Lower leg skin (tissue), 4 donors: Measurements from ENCODE around the gene LYPLA2. TPM values are rescaled to one million over a fixed set of nuclear protein-coding genes. Genes with fewer than 3 reads are reported as not detected.

Experiments
- DNase-seq, 2 donors: peaks; one replicate each; pipeline ENCODE4 v3.0.0-alpha.2; 2019; ENCODE audit warnings: low spot score in 2 of 2
- H3K4me3 ChIP-seq: fragments of 200-600 bp; sonication (generic); 2 replicates; pipeline ENCODE4 v1.5.1; 2017; ENCODE audit warnings: mild to moderate bottlenecking, low read depth; ENCODE audit not compliant: poor library complexity, severe bottlenecking
- CTCF ChIP-seq, 3 donors: fragments of 450-650 bp; IDR thresholded peaks; one replicate each; pipeline ENCODE4 v1.5.1; 2016; ENCODE audit warnings: antibody characterized with exemption in 3 of 3, mild to moderate bottlenecking in 3 of 3, moderate library complexity in 2 of 3
- POLR2A ChIP-seq, 2 donors: fragments of 450-650 bp; IDR thresholded peaks; one replicate each; pipeline ENCODE4 v1.6.1; 2016 to 2017; ENCODE audit warnings: antibody characterized with exemption in 2 of 2, mild to moderate bottlenecking in 1 of 2, moderate library complexity in 1 of 2
- WGBS, 2 donors: methylation state at CpG; one replicate each; pipeline ENCODE4 v1.1.5; 2018; 5-methylcytosine and 5-hydroxymethylcytosine counted together
- intact Hi-C: fragments of 100-400 bp; cut with DNase I; formaldehyde crosslinking; loops from one replicate; pipeline ENCODE4 v1.15.0; 2023; ENCODE audit warnings: low total_unique reads
- total RNA-seq, 4 donors: library from RNA; depleted of rRNA; stranded (reverse); fragments of >200 nt; gene quantifications; one replicate each; pipeline ENCODE4 v1.1.0, GENCODE V29; 2016

LYPLA2 gene
- total RNA-seq, 4 donors from 2014 or later: 57.6 to 76.0 (median 66.7) TPM

GRCh38 chr1:23798662-23799142 is 7.8 kb downstream of the LYPLA2 start:
- no peak for TF ChIP-seq POLR2A (IDR thresholded peaks at IDR 0.05)
- no peak for TF ChIP-seq CTCF (IDR thresholded peaks at IDR 0.05)
- DNase-seq: no peak
- no peak overlapping the region for H3K4me3 ChIP-seq
- WGBS, 2 donors: 80 to 83% methylated on average over 12 of the region's 12 CpGs
- intact Hi-C loops: no loop called here

DNA sequence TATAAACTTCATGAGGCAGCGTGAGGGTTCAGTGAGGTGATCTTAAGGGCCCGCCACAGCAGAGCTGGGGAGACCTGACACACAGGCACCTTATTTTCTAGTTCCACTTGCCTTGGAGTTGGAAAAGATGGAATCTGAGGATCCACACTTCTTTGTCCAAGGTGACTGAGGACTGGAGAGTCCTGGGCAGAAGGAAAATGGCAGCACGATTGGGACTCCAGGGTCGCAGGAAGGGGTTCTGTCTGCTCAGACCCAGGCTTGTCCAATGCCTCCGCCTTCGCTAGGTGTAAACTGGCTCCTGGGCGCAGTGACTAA is 8.3 kb downstream of the LYPLA2 start:
- H3K4me3 ChIP-seq: no peak overlapping the region
- DNase-seq: no peak
- intact Hi-C loops: no loop called here
- 57 to 58% methylated on average over 7 of the region's 7 CpGs for WGBS, 2 donors
- TF ChIP-seq POLR2A (IDR thresholded peaks at IDR 0.05) (no peak), CTCF (IDR thresholded peaks at IDR 0.05) (no peak)

GRCh38 chr1:23799570-23800399 is 8.8 kb downstream of the LYPLA2 start:
- TF ChIP-seq CTCF (IDR thresholded peaks at IDR 0.05) (no peak), POLR2A (IDR thresholded peaks at IDR 0.05) (no peak)
- peak overlapping the region; percentile 41 for H3K4me3 ChIP-seq
- intact Hi-C loops: no loop called here
- DNase-seq: peak; percentile 64 to 93
- 1 to 4% methylated on average over 17 to 40 of the region's 48 CpGs for WGBS, 2 donors

- H3K4me3 ChIP-seq: peak within 1 kb of the TSS; percentile 71
- peak; percentile 96 to 99 for DNase-seq
- WGBS, 2 donors: 0 to 1% methylated on average over 44 to 46 of the region's 82 CpGs
- peak in 1 of 2 donors; percentile 21 for TF ChIP-seq POLR2A (IDR thresholded peaks at IDR 0.05)
- TF ChIP-seq CTCF (IDR thresholded peaks at IDR 0.05): no peak
- intact Hi-C loops: no loop called here
These were observed 9.7 kb downstream of the LYPLA2 start, which contains the start of gene GALE for GRCh38 chr1:23800400-23801337. Gene GALE (minus strand): TSS chr1:23800754. CDS start chr1:23799007, 1,747 bp downstream.

DNA sequence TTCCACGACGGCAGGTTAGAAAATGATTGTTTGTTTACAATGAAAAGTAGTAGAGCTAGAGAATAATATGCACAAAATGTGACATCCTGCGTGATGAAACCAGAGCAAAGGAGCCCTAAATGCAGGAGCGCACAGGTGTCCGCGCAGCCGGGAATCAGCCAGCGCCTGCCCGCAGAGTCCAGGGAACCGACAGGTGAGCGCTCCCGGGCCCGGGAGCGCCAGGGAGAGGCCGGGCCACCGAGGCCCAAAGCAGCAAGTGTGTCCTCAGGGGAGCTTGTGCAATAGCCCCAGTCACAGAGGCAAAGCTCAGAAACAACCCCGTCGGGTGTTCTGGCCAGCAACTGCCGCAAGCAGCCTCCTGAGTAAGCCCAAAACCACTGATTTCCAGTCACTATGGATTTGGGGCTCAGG is 10.4 kb downstream of the LYPLA2 start:
- DNase-seq: no peak
- TF ChIP-seq CTCF (IDR thresholded peaks at IDR 0.05) (no peak), POLR2A (IDR thresholded peaks at IDR 0.05) (no peak)
- 10 to 15% methylated on average over 19 of the region's 19 CpGs for WGBS, 2 donors
- H3K4me3 ChIP-seq: peak overlapping the region; percentile 71
- intact Hi-C loops: no loop called here
